Neuronal stem cell (in vitro differentiated cells): ENCODE results near the gene IGF1R.

ENCODE experiments used
- DNase-seq: peaks from one replicate; pipeline ENCODE4 v3.0.0-alpha.2; 2013; ENCODE audit warnings: low spot score
- H2AFZ ChIP-seq: one replicate; pipeline ENCODE4 v1.6.1; 2013; ENCODE audit warnings: mild to moderate bottlenecking, low read length, inconsistent platforms
- H2AK5ac ChIP-seq: 2 replicates; pipeline ENCODE4 v1.6.1; 2013; ENCODE audit warnings: low read depth, mild to moderate bottlenecking, inconsistent platforms, low read length, moderate library complexity, mixed read lengths
- H2BK120ac ChIP-seq: 2 replicates; pipeline ENCODE4 v1.6.1; 2013; ENCODE audit warnings: low read depth, mild to moderate bottlenecking, inconsistent platforms, low read length, moderate library complexity, mixed read lengths
- H2BK12ac ChIP-seq: one replicate; pipeline ENCODE4 v1.6.1; 2013; ENCODE audit warnings: low read length, inconsistent platforms
- H2BK15ac ChIP-seq: 2 replicates; pipeline ENCODE4 v1.6.1; 2013; ENCODE audit warnings: mild to moderate bottlenecking, low read length, inconsistent platforms, mixed read lengths
- H2BK5ac ChIP-seq: one replicate; pipeline ENCODE4 v1.6.1; 2013; ENCODE audit warnings: inconsistent platforms, mild to moderate bottlenecking, low read length, moderate library complexity
- H3K14ac ChIP-seq: one replicate; pipeline ENCODE4 v1.6.1; 2013; ENCODE audit warnings: low read length, inconsistent platforms
- H3K18ac ChIP-seq: 2 replicates; pipeline ENCODE4 v1.6.1; 2013; ENCODE audit warnings: low read length, inconsistent platforms
- H3K23ac ChIP-seq: 2 replicates; pipeline ENCODE4 v1.6.1; 2013; ENCODE audit warnings: low read depth, mild to moderate bottlenecking, mixed read lengths, low read length, inconsistent platforms; ENCODE audit not compliant: poor library complexity
- H3K27ac ChIP-seq: replicated peaks from 3 replicates; pipeline ENCODE4 v1.5.1; 2013; ENCODE audit warnings: low read length, inconsistent platforms
- H3K27me3 ChIP-seq, 3 experiments: 2 replicates each; pipeline ENCODE4 v1.6.1; 2013; ENCODE audit warnings: low read length in 3 of 3, mild to moderate bottlenecking in 2 of 3, inconsistent platforms in 1 of 3, low read depth in 1 of 3, mixed read lengths in 1 of 3, moderate library complexity in 1 of 3; ENCODE audit not compliant: control insufficient read depth in 3 of 3, insufficient read depth in 3 of 3
- H3K36me3 ChIP-seq, 2 donors: replicated peaks in 1 of 2; 2 replicates each; pipeline ENCODE4 v1.6.1; 2013; ENCODE audit warnings: low read length in 2 of 2; ENCODE audit not compliant: control insufficient read depth in 2 of 2, insufficient read depth in 2 of 2
- H3K4ac ChIP-seq: 2 replicates; pipeline ENCODE4 v1.6.1; 2013; ENCODE audit warnings: inconsistent platforms, mild to moderate bottlenecking, low read length, moderate library complexity
- H3K4me1 ChIP-seq, 2 donors: 1 replicate in 1 of 2; 2 replicates in 1 of 2; pipeline ENCODE4 v1.6.1; 2013; ENCODE audit warnings: low read length in 2 of 2, low read depth in 1 of 2; ENCODE audit not compliant: control insufficient read depth in 2 of 2, insufficient read depth in 1 of 2
- H3K4me2 ChIP-seq: one replicate; pipeline ENCODE4 v1.6.1; 2013; ENCODE audit warnings: mild to moderate bottlenecking, low read length, inconsistent platforms; ENCODE audit not compliant: insufficient read depth, poor library complexity, severe bottlenecking
- H3K4me3 ChIP-seq, 2 donors: 2 replicates each; pipeline ENCODE4 v1.5.1; 2013; ENCODE audit warnings: low read length in 2 of 2, mild to moderate bottlenecking in 2 of 2, inconsistent platforms in 1 of 2, moderate library complexity in 1 of 2
- H3K79me1 ChIP-seq: one replicate; pipeline ENCODE4 v1.6.1; 2013; ENCODE audit warnings: low read depth, mild to moderate bottlenecking, inconsistent platforms, low read length, moderate library complexity
- H3K9ac ChIP-seq: one replicate; pipeline ENCODE4 v1.6.1; 2013; ENCODE audit warnings: mild to moderate bottlenecking, low read depth, low read length, inconsistent platforms; ENCODE audit not compliant: poor library complexity
- H3K9me3 ChIP-seq, 2 donors: replicated peaks in 1 of 2; 2 replicates each; pipeline versions ENCODE3 to v1.6.1; 2013; ENCODE audit warnings: low read length in 2 of 2, mild to moderate bottlenecking in 2 of 2, inconsistent platforms in 1 of 2, low read depth in 1 of 2, mixed read lengths in 1 of 2, moderate library complexity in 1 of 2; ENCODE audit not compliant: control insufficient read depth in 2 of 2, insufficient read depth in 1 of 2
- H4K8ac ChIP-seq: one replicate; pipeline ENCODE4 v1.6.1; 2013; ENCODE audit warnings: low read depth, mild to moderate bottlenecking, inconsistent platforms, low read length, moderate library complexity
- H4K91ac ChIP-seq: one replicate; pipeline ENCODE4 v1.6.1; 2013; ENCODE audit warnings: low read length, low read depth, mild to moderate bottlenecking, inconsistent platforms; ENCODE audit not compliant: poor library complexity
- WGBS, 2 donors: extraction: QIAGEN DNeasy Blood & Tissue Kit; methylation state at CpG; one replicate each; pipeline ENCODE4 v1.1.7; 2013; ENCODE audit warnings: missing lambda C conversion rate in 2 of 2, mixed read lengths in 1 of 2; ENCODE audit not compliant: insufficient read length in 2 of 2, insufficient replicate concordance in 1 of 2; ENCODE audit errors: extremely low coverage in 2 of 2; 5-methylcytosine and 5-hydroxymethylcytosine counted together

The IGF1R gene

GRCh38 chr15:98689431-98689861 lies 41.1 kb downstream of the IGF1R start:
- WGBS, 2 donors: no CpG with 5 or more reads among the region's 5 CpGs
- no peak overlapping the region for H3K27ac ChIP-seq
- no peak overlapping the region for H3K9ac ChIP-seq
- H3K23ac ChIP-seq: no peak overlapping the region
- no peak overlapping the region for H2BK5ac ChIP-seq
- no peak overlapping the region for H2AFZ ChIP-seq
- no peak overlapping the region for H4K8ac ChIP-seq
- no peak overlapping the region for H3K4me2 ChIP-seq
- no peaks in the 10 kb centered on the region for H3K9me3 ChIP-seq
- DNase-seq: no peak
- H2BK120ac ChIP-seq: no peak overlapping the region
- no peak overlapping the region for H2AK5ac ChIP-seq
- H3K4ac ChIP-seq: no peak overlapping the region
- H3K14ac ChIP-seq: no peak overlapping the region
- peaks cover 15% of the 10 kb centered on the region for H3K79me1 ChIP-seq
- H2BK15ac ChIP-seq: no peak overlapping the region
- H3K27me3 ChIP-seq: no peaks in the 10 kb centered on the region
- peaks cover 0 to 7% of the 10 kb centered on the region in 2 donors for H3K36me3 ChIP-seq
- no peak overlapping the region for H2BK12ac ChIP-seq
- peaks cover 0 to 24% of the 10 kb centered on the region in 2 donors for H3K4me1 ChIP-seq
- no peak overlapping the region for H4K91ac ChIP-seq
- no peak overlapping the region for H3K18ac ChIP-seq
- H3K4me3 ChIP-seq: no peak overlapping the region

GRCh38 chr15:98690272-98690950 lies 42.1 kb downstream of the IGF1R start:
- DNase-seq: no peak
- no CpG with 5 or more reads among the region's 6 CpGs for WGBS, 2 donors
- H2BK5ac ChIP-seq: no peak overlapping the region
- no peak overlapping the region for H3K4me3 ChIP-seq
- no peak overlapping the region for H4K8ac ChIP-seq
- peaks cover 0 to 7% of the 10 kb centered on the region in 2 donors for H3K36me3 ChIP-seq
- no peak overlapping the region for H3K14ac ChIP-seq
- H3K4me2 ChIP-seq: no peak overlapping the region
- H3K79me1 ChIP-seq: peaks cover 11% of the 10 kb centered on the region
- no peaks in the 10 kb centered on the region for H3K9me3 ChIP-seq
- no peak overlapping the region for H2BK12ac ChIP-seq
- no peak overlapping the region for H3K27ac ChIP-seq
- no peak overlapping the region for H2BK120ac ChIP-seq
- no peak overlapping the region for H3K18ac ChIP-seq
- H3K4me1 ChIP-seq: peaks cover 2 to 28% of the 10 kb centered on the region in 2 donors
- no peak overlapping the region for H3K9ac ChIP-seq
- no peak overlapping the region for H2BK15ac ChIP-seq
- H4K91ac ChIP-seq: no peak overlapping the region
- no peaks in the 10 kb centered on the region for H3K27me3 ChIP-seq
- H3K23ac ChIP-seq: no peak overlapping the region
- no peak overlapping the region for H3K4ac ChIP-seq
- no peak overlapping the region for H2AK5ac ChIP-seq
- H2AFZ ChIP-seq: no peak overlapping the region

DNA sequence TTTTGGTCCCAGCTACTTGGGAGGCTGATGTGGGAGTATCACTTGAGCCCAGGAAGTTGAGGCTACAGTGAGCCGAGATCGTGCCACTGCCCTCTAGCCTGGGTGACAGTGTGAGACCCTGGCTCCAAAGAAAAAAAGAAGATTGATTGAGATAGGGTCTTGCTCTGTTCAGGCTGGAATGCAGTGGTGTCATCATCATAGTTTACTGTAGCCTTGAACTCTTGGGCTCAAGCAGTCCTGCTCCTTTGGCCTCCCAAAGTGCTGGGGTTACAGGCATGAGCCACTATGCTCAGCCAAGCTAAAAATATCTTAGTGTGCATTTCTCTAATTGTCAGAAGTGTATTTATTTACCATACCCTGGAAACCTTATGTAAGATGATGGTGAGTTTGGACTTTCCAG lies 43.9 kb downstream of the IGF1R start:
- peaks cover 2 to 27% of the 10 kb centered on the region in 2 donors for H3K4me1 ChIP-seq
- no CpG with 5 or more reads among the region's 2 CpGs for WGBS, 2 donors
- no peak overlapping the region for H2AK5ac ChIP-seq
- H3K23ac ChIP-seq: no peak overlapping the region
- H3K27me3 ChIP-seq: no peaks in the 10 kb centered on the region
- no peak for DNase-seq
- H2BK5ac ChIP-seq: no peak overlapping the region
- no peak overlapping the region for H3K18ac ChIP-seq
- H2AFZ ChIP-seq: no peak overlapping the region
- peaks cover 11% of the 10 kb centered on the region for H3K79me1 ChIP-seq
- no peak overlapping the region for H2BK120ac ChIP-seq
- no peak overlapping the region for H3K14ac ChIP-seq
- H2BK15ac ChIP-seq: no peak overlapping the region
- no peak overlapping the region for H4K8ac ChIP-seq
- no peak overlapping the region for H3K27ac ChIP-seq
- H3K36me3 ChIP-seq: peaks cover 0 to 9% of the 10 kb centered on the region in 2 donors
- peaks cover 0 to 3% of the 10 kb centered on the region in 2 donors for H3K9me3 ChIP-seq
- no peak overlapping the region for H3K4me2 ChIP-seq
- H3K4me3 ChIP-seq: no peak overlapping the region
- H4K91ac ChIP-seq: no peak overlapping the region
- no peak overlapping the region for H3K4ac ChIP-seq
- H2BK12ac ChIP-seq: no peak overlapping the region
- no peak overlapping the region for H3K9ac ChIP-seq

- H4K91ac ChIP-seq: no peak overlapping the region
- no peak overlapping the region for H2BK5ac ChIP-seq
- no peak overlapping the region for H2BK15ac ChIP-seq
- no peak overlapping the region for H2AFZ ChIP-seq
- H2BK12ac ChIP-seq: no peak overlapping the region
- no CpG with 5 or more reads among the region's 6 CpGs for WGBS, 2 donors
- H3K4me1 ChIP-seq: peaks cover 2 to 23% of the 10 kb centered on the region in 2 donors
- H3K4me3 ChIP-seq: no peak overlapping the region
- H3K27ac ChIP-seq: no peak overlapping the region
- no peak overlapping the region for H3K14ac ChIP-seq
- H3K4me2 ChIP-seq: no peak overlapping the region
- no peak overlapping the region for H2BK120ac ChIP-seq
- H3K27me3 ChIP-seq: no peaks in the 10 kb centered on the region
- H3K79me1 ChIP-seq: peaks cover 12% of the 10 kb centered on the region
- DNase-seq: no peak
- no peak overlapping the region for H2AK5ac ChIP-seq
- peaks cover 0 to 12% of the 10 kb centered on the region in 2 donors for H3K36me3 ChIP-seq
- H3K23ac ChIP-seq: no peak overlapping the region
- no peak overlapping the region for H3K4ac ChIP-seq
- no peak overlapping the region for H4K8ac ChIP-seq
- peak overlapping the region; percentile 3 for H3K9ac ChIP-seq
- no peak overlapping the region for H3K18ac ChIP-seq
- H3K9me3 ChIP-seq: peaks cover 0 to 4% of the 10 kb centered on the region in 2 donors
These were observed 45.8 kb downstream of the IGF1R start for GRCh38 chr15:98694161-98694560.
